ENCODE data around the gene KAT2A.
"Not testable (repeated sequence)": the region's sequence is repeated elsewhere in the genome, so short reads cannot be mapped to it uniquely, and the experiment has no call there.

Gene KAT2A

GRCh38 chr17:42120770-42121769, at the start of gene KAT2A:
KAT2A (minus strand) TSS chr17:42121367; CDS start chr17:42121304, 63 bp downstream.
- peak; percentile 85 for DNase-seq

GRCh38 chr17:42169351-42169750, 48.2 kb upstream of the KAT2A start:
- no peak for DNase-seq

- DNase-seq, result no peak
Observed at GRCh38 chr17:42167807-42168206, 46.6 kb upstream of the KAT2A start.

- DNase-seq, result no peak
Observed at GRCh38 chr17:42166196-42166763, 45.1 kb upstream of the KAT2A start.

- DNase-seq, result no peak
Observed at GRCh38 chr17:42165751-42166150, 44.6 kb upstream of the KAT2A start.

GRCh38 chr17:42163696-42164407, 42.7 kb upstream of the KAT2A start:
- DNase-seq, result no peak

- no peak for DNase-seq
Observed at GRCh38 chr17:42163113-42163512, 41.9 kb upstream of the KAT2A start.

GRCh38 chr17:42160531-42160910, 39.4 kb upstream of the KAT2A start:
- no peak for DNase-seq

GRCh38 chr17:42159796-42160530, 38.8 kb upstream of the KAT2A start:
- DNase-seq, result no peak

- no peak for DNase-seq
Observed at GRCh38 chr17:42155614-42156045, 34.5 kb upstream of the KAT2A start.

- no peak for DNase-seq
Observed at GRCh38 chr17:42153919-42154742, 33.0 kb upstream of the KAT2A start.

GRCh38 chr17:42146911-42147607, 25.9 kb upstream of the KAT2A start:
- DNase-seq, result no peak

- not testable (repeated sequence) for DNase-seq
Observed at GRCh38 chr17:42143138-42143537, 22.0 kb upstream of the KAT2A start.

GRCh38 chr17:42142371-42142896, 21.3 kb upstream of the KAT2A start:
- no peak for DNase-seq

- no peak for DNase-seq
Observed at GRCh38 chr17:42141382-42141781, 20.2 kb upstream of the KAT2A start.

GRCh38 chr17:42140690-42141089, 19.5 kb upstream of the KAT2A start:
- DNase-seq, result not testable (repeated sequence)

- DNase-seq, result no peak
Observed at GRCh38 chr17:42138749-42139492, 17.8 kb upstream of the KAT2A start.

GRCh38 chr17:42136654-42137051, 15.5 kb upstream of the KAT2A start:
- DNase-seq, result no peak

- DNase-seq, result peak; percentile 70
Observed at GRCh38 chr17:42135664-42136653, 14.8 kb upstream of the KAT2A start.
